Activated naive CD4-positive, alpha-beta T cell treated with anti-CD3 and anti-CD28 coated beads, Interleukin-2, amount 50 U/mL, for 16 hours (primary cell): ENCODE results near the gene LRRC45.
"Not testable (repeated sequence)": the region's sequence is repeated elsewhere in the genome, so short reads cannot be mapped to it uniquely, and the experiment has no call there.

Experiments used
- DNase-seq: peaks from one replicate; pipeline ENCODE4 v3.0.0-alpha.2; 2020

The LRRC45 gene

GRCh38 chr17:82036634-82037091, 13.6 kb downstream of the LRRC45 start:
- no peak for DNase-seq

GRCh38 chr17:82037092-82037888, 14.2 kb downstream of the LRRC45 start, which contains the start of gene DCXR:
DCXR (minus strand) TSS chr17:82037697; CDS start chr17:82037682, 15 bp downstream.
- peak; percentile 93 for DNase-seq

GRCh38 chr17:82037889-82038195, 14.7 kb downstream of the LRRC45 start:
- DNase-seq = no peak

GRCh38 chr17:82038796-82039409, 15.8 kb downstream of the LRRC45 start:
- not testable (repeated sequence) for DNase-seq

GRCh38 chr17:82039695-82040299, 16.7 kb downstream of the LRRC45 start:
- DNase-seq = no peak

DNA sequence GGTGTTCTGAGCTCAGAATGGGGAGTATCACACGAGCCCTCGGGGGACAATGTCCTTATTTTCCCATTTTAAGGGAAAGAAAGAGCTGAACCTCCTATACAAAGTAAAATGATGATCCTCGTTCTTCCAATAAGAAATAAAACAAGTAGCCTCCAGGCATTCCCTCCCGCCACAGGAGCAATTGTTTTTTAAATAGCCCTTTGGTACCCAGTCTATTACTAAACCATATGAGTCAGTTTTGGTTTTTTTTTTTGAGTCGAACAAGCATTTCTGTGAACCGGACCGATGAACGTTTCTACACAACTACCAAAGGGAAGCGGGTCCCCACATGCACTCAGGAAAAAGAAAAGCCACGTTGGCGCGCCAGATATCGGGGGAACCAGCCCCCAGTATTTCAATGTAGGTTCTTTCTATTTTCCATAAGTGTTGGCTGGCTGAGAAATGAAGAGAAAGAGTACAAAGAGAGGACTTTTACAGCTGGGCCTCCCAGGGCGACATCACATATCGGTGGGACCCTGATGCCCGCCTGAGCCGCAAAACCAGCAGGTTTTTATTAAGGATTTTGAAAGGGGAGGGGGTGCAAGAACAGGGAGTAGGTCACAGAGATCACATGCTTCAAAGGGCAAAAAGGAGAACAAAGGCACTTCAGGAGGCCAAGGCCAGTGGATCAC, 18.2 kb downstream of the LRRC45 start:
- no peak for DNase-seq

DNA sequence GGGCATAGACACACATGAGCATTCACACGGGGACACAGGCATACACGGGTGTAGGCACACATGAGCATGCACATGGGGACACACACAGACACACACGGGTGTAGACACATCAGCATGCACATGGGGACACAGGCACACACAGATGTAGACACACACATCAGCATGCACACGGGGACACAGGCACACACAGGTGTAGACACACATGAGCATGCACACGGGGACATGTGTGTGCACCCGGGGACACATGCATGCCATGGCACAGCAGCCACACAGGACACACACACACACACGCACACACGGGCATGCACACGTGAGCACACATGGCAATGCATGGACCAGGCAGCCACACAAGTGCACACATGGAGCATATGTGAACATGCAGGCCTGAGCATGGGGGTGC, 19.5 kb downstream of the LRRC45 start:
- DNase-seq = no peak

DNA sequence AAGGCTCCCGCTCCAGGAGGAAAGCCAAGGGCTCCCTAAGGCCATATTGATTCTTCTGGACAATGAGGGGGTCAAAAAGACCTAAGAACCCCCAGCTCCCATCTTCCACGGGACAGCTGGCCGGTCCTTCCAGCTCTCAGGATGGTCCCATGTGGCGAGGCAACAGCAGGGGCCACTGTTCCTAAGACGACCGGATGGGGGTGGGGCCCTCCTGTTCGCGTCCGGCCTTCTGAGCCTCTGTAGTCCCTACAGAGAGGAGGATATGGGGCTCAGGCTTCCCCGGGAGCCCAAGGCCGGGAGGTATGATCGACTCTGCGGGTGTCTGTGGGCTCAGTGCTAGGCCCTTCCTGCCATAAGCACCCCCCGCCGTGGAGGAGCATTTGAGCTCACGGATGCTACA, 20.4 kb downstream of the LRRC45 start:
- no peak for DNase-seq

DNA sequence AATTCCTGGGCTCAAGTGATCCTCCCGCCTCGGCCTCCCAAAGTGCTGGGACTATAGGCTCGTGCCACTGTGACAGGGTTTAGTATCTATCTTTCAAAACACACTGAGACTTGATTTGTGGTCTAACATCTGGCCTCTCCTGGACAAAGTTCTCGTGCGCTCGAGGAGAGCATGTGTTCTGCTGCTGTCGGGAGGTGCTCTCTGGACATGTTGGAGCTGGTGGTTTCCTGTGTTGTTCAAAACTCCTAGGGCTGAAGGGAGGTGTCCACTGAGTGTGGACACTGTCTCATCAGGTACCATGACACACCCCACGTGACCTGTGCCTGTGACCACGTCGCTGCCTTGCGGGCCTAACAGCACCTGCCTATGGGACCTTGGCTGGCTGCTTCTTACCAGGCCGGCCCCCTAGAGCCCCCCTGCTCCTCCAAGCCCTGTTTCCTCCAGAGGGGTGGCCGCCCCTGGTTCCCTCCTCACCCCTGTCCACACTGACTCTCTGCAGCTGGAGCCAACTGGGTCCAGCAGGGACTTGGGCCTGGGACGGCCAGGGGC, 22.9 kb downstream of the LRRC45 start:
- no peak for DNase-seq

DNA sequence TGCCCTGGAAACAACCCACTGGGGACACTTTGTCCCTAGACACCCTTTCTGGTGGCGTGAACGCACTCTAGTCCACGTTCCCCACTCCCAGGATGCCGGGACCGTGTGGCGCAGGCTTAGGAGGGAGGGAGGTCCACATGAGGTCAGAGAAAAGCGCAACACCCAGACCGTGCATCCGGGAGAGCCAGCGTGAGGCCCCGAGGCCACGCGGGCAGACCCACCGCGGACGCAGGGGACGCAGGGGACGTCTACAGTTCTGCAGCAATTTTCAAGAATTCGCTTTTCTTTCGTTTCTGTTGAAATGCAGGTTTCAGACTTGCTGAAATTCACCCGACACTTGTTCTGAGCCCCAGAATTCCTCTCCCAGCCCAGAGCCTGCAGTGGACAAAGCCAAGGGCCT, 23.8 kb downstream of the LRRC45 start:
- DNase-seq = no peak

DNA sequence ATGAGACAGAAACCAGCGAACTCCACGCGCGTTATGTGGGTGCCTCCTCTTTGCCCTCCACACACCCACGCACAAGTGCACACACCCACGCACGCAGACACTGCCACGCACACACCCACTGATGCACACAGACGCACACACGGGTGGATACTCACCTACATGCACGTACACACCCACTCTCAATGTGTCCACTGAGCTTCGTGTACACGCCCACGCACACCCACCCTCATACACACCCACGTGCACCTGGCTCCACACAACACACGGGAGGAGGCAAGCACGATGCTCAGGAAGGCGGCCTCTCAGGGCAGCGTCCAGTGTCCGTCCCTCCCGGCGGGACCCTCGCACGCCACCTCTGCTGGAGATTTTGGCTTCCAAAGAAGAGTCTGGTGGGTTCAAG, 24.3 kb downstream of the LRRC45 start:
- DNase-seq = no peak

- DNase-seq = no peak
Observed at GRCh38 chr17:82047914-82048570, 24.9 kb downstream of the LRRC45 start.

- no peak for DNase-seq
Observed at GRCh38 chr17:82048571-82048971, 25.5 kb downstream of the LRRC45 start.

- no peak for DNase-seq
Observed at GRCh38 chr17:82049106-82049505, 26.0 kb downstream of the LRRC45 start.

DNA sequence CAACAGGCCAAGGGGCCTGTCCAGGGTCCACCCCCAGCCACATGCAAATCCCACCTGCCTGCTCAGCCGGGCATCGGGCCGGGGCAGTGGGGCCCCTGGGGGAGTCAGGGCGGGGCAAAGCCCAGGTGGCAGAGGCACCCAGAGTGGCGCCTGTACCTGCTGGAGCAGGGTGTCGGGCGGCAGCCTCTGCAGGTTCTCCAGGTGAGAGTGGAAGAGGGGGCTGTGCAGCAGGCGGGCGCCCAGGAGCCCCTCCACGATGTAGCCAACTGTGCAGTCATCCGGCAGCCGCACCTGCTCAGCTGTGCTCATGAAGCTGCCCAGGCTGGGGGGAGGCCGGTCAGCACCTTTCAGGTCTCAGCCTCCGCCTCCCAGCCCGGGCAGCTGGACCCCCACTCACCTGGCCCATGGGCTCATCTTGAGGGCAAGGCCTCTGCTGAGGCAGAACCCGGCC, 26.4 kb downstream of the LRRC45 start:
- DNase-seq = no peak

- no peak for DNase-seq
Observed at GRCh38 chr17:82050152-82050760, 27.2 kb downstream of the LRRC45 start.

- DNase-seq = no peak
Observed at GRCh38 chr17:82050761-82051641, 27.9 kb downstream of the LRRC45 start.

DNA sequence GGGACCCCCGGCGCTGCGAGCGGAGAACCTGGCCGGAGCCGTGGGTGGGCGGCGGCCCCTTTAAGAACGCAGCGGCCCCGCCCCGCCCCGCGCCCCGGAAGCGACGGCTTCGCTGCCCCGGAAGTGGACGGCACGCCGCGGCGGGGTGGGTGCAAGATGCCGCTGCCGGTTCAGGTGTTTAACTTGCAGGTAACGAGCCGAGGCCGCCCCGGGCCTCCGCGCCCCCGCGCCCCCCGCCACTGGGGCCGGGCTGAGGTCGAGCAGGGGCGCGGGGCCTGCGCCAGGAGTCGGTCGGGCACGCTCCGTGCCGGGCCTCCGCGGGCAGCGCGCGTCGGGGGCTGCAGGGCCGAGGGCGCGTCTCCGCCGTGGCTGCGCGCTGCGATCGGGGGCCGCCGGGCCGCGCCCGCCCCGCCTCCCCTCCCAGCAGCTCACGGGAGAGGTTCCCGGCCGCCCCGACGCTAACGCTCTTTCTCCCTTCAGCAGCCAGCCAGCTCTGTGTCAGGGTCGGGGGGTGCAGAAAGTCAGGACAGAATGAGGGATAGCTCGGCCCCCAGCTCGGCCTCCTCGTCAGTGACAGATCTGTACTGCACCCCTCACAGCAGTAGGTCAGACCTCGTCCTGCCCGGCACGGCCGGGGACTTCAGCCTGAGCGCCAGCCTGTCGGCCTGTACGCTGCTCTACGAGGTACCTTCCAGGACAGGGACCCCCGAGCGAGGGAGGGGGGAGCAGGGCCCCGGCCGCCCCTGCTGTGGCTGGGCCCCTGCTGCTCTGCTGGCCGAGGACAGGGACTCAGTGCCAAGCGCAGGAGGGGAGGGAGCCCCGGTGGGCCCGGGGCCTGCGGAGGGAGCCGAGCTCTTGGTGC, 28.9 kb downstream of the LRRC45 start, which contains the start of the genes GPS1 and RFNG:
GPS1 (plus strand) TSS at position 123 of the 862 bp plus-strand sequence; CDS start at position 157, 34 bp downstream.
RFNG (minus strand) TSS at position 36 of the 862 bp plus-strand sequence. CDS start 45 bp downstream, outside the sequence.
- peak; percentile 90 for DNase-seq

DNA sequence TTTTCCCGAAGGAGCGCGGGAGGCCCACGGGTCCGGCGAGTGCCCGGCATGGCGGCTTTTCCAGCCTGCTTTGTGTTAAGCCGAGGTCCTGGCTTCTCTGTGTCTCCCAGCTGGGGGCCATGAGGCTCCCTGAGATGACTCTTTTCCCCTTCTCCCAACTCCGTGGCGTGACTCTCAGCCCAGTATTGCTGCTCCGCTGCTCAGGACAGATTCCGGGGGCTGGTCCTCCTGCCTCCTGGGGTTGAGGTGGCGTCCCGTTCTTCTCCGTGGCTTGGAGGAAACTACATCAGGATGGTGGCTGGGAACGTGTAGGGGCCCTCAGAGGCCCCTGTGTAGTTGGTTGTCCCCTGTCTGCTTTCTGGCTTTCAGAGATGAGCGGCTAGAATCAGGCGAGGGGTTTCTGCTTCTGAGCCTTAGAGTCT, 29.5 kb downstream of the LRRC45 start:
- DNase-seq = no peak

- DNase-seq = no peak
Observed at GRCh38 chr17:82053130-82053529, 30.0 kb downstream of the LRRC45 start.
